SK-N-SH treated with all-trans-retinoic acid at 6 μM for 48 hours (cell line): ENCODE measurements around the gene TRAPPC2L.

Experiments used
- ATAC-seq: fragments of 200-7000 bp; cut with Tn5 transposase; 3 replicates; pipeline ENCODE4 v1.9.1; 2020; ENCODE audit warnings: mild to moderate bottlenecking, moderate library complexity
- ARNTL ChIP-seq: fragments of 450-650 bp; formaldehyde crosslinking; IDR thresholded peaks from 2 replicates; pipeline ENCODE4 v1.5.0; 2020; ENCODE audit warnings: low read depth, mild to moderate bottlenecking, moderate library complexity, borderline replicate concordance
- CSDC2 ChIP-seq: fragments of 250-450 bp; sonication (Bioruptor Pico); IDR thresholded peaks from 2 replicates; pipeline ENCODE4 v1.5.0; 2020; ENCODE audit warnings: mild to moderate bottlenecking, moderate library complexity
- ESRRG ChIP-seq: fragments of 250-450 bp; sonication (Bioruptor Pico); IDR thresholded peaks from 2 replicates; pipeline ENCODE4 v1.6.1; 2021; ENCODE audit warnings: mild to moderate bottlenecking
- GLIS3 ChIP-seq: fragments of 250-450 bp; sonication (Bioruptor Pico); IDR thresholded peaks from 2 replicates; pipeline ENCODE4 v1.5.0; 2020; ENCODE audit warnings: mild to moderate bottlenecking, moderate library complexity
- ISL1 ChIP-seq: fragments of 250-450 bp; sonication (Bioruptor Pico); IDR thresholded peaks from 2 replicates; pipeline ENCODE4 v2.1.2; 2022; ENCODE audit warnings: mild to moderate bottlenecking, moderate library complexity
- OSR1 ChIP-seq: fragments of 250-450 bp; sonication (Bioruptor Pico); IDR thresholded peaks from 2 replicates; pipeline ENCODE4 v1.8.0; 2022; ENCODE audit warnings: moderate library complexity, mild to moderate bottlenecking, inconsistent platforms
- PATZ1 ChIP-seq: fragments of 250-450 bp; sonication (Bioruptor Pico); IDR thresholded peaks from 2 replicates; pipeline ENCODE4 v1.8.0; 2020; ENCODE audit warnings: mild to moderate bottlenecking, moderate library complexity, borderline replicate concordance
- PPARA ChIP-seq: fragments of 250-450 bp; sonication (Bioruptor Pico); IDR thresholded peaks from 2 replicates; pipeline ENCODE4 v1.5.0; 2020; ENCODE audit warnings: mild to moderate bottlenecking, borderline replicate concordance
- RARB ChIP-seq: fragments of 250-450 bp; sonication (Bioruptor Pico); IDR thresholded peaks from 2 replicates; pipeline ENCODE4 v1.8.0; 2021; ENCODE audit warnings: mild to moderate bottlenecking, moderate library complexity
- SNAI2 ChIP-seq: fragments of 250-450 bp; sonication (Bioruptor Pico); IDR thresholded peaks from 2 replicates; pipeline ENCODE4 v1.5.0; 2020; ENCODE audit warnings: mild to moderate bottlenecking, moderate library complexity
- TCF4 ChIP-seq: fragments of 250-450 bp; sonication (Bioruptor Pico); IDR thresholded peaks from 2 replicates; pipeline ENCODE4 v1.8.0; 2021; ENCODE audit warnings: mild to moderate bottlenecking, moderate library complexity, borderline replicate concordance
- TOX ChIP-seq: fragments of 250-450 bp; sonication (Bioruptor Pico); IDR thresholded peaks from 2 replicates; pipeline ENCODE4 v1.8.0; 2021; ENCODE audit warnings: mild to moderate bottlenecking, moderate library complexity, borderline replicate concordance
- TSHZ2 ChIP-seq: fragments of 250-450 bp; sonication (Bioruptor Pico); IDR thresholded peaks from 2 replicates; pipeline ENCODE4 v1.5.0; 2020; ENCODE audit warnings: mild to moderate bottlenecking, moderate library complexity
- ZC3H10 ChIP-seq: fragments of 250-450 bp; sonication (Bioruptor Pico); IDR thresholded peaks from 2 replicates; pipeline ENCODE4 v1.5.1; 2021; ENCODE audit warnings: mild to moderate bottlenecking, moderate library complexity
- ZFP3 ChIP-seq: fragments of 250-450 bp; sonication (Bioruptor Pico); IDR thresholded peaks from 2 replicates; pipeline ENCODE4 v1.5.0; 2020; ENCODE audit warnings: mild to moderate bottlenecking, moderate library complexity
- ZNF565 ChIP-seq: fragments of 450-650 bp; formaldehyde crosslinking; conservative IDR thresholded peaks from 2 replicates; pipeline ENCODE4 v1.5.0; 2020; ENCODE audit warnings: low read depth, mild to moderate bottlenecking, moderate library complexity
- ZNF70 ChIP-seq: fragments of 450-650 bp; formaldehyde crosslinking; IDR thresholded peaks from 2 replicates; pipeline ENCODE4 v1.5.0; 2020; ENCODE audit warnings: mild to moderate bottlenecking, moderate library complexity
- TF ChIP-seq, protein P1 (sequence below): fragments of 250-450 bp; sonication (Bioruptor Pico); IDR thresholded peaks from 2 replicates; pipeline ENCODE4 v1.8.0; 2021; ENCODE audit warnings: low read depth, mild to moderate bottlenecking, moderate library complexity, borderline replicate concordance
- TF ChIP-seq, protein P2 (sequence below): fragments of 250-450 bp; sonication (Bioruptor Pico); IDR thresholded peaks from 2 replicates; pipeline ENCODE4 v1.5.1; 2020; ENCODE audit warnings: low read depth, mild to moderate bottlenecking, moderate library complexity
- TF ChIP-seq, protein P3 (sequence below): fragments of 250-450 bp; sonication (Bioruptor Pico); IDR thresholded peaks from 2 replicates; pipeline ENCODE4 v1.5.1; 2021; ENCODE audit warnings: mild to moderate bottlenecking, moderate library complexity

The TRAPPC2L gene

DNA sequence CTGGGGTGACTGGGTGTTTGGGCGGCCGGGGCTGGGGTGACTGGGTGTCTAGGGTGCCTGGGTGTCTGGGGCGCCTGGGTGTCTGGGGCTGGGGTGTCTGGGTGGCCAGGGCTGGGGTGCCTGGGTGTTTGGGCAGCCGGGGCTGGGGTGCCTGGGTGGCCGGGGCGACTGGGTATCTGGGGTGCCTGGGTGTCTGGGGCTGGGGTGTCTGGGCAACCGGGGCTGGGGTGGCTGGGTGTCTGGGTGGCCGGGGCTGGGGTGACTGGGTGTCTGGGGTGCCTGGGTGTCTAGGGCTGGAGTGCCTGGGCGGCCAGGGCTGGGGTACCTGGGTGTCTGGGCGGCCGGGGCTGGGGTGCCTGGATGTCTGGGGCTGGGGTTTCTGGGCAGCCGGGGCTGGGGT, 31.8 kb upstream of the TRAPPC2L start (continued):
- no peak for TF ChIP-seq TSHZ2
- TF ChIP-seq TCF4, result no peak
- no peak for TF ChIP-seq RARB (CRISPR knock-in tag)
- TF ChIP-seq ZFP3, result no peak
- TF ChIP-seq ZNF565, result no peak
- TF ChIP-seq PPARA, result no peak
- no peak for TF ChIP-seq SNAI2 (CRISPR knock-in tag)

GRCh38 chr16:88826070-88826840, 30.7 kb upstream of the TRAPPC2L start:
- ATAC-seq, result no peak
- TF ChIP-seq ARNTL (CRISPR knock-in tag) (no peak), ZFP3 (no peak), CSDC2 (CRISPR knock-in tag) (no peak), ZC3H10 (CRISPR knock-in tag) (no peak), OSR1 (CRISPR knock-in tag) (no peak), TOX (CRISPR knock-in tag) (no peak), ESRRG (CRISPR knock-in tag) (no peak), PATZ1 (CRISPR knock-in tag) (no peak), SNAI2 (CRISPR knock-in tag) (no peak), ISL1 (no peak), ZNF70 (no peak), TSHZ2 (no peak), RARB (CRISPR knock-in tag) (no peak), ZNF565 (no peak), GLIS3 (CRISPR knock-in tag) (no peak)
- TF ChIP-seq, protein P1, sequence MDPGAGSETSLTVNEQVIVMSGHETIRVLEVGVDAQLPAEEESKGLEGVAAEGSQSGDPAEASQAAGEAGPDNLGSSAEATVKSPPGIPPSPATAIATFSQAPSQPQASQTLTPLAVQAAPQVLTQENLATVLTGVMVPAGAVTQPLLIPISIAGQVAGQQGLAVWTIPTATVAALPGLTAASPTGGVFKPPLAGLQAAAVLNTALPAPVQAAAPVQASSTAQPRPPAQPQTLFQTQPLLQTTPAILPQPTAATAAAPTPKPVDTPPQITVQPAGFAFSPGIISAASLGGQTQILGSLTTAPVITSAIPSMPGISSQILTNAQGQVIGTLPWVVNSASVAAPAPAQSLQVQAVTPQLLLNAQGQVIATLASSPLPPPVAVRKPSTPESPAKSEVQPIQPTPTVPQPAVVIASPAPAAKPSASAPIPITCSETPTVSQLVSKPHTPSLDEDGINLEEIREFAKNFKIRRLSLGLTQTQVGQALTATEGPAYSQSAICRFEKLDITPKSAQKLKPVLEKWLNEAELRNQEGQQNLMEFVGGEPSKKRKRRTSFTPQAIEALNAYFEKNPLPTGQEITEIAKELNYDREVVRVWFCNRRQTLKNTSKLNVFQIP (CRISPR knock-in tag), result no peak
- TF ChIP-seq, protein P2, sequence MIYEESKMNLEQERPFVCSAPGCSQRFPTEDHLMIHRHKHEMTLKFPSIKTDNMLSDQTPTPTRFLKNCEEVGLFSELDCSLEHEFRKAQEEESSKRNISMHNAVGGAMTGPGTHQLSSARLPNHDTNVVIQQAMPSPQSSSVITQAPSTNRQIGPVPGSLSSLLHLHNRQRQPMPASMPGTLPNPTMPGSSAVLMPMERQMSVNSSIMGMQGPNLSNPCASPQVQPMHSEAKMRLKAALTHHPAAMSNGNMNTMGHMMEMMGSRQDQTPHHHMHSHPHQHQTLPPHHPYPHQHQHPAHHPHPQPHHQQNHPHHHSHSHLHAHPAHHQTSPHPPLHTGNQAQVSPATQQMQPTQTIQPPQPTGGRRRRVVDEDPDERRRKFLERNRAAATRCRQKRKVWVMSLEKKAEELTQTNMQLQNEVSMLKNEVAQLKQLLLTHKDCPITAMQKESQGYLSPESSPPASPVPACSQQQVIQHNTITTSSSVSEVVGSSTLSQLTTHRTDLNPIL (CRISPR knock-in tag), result no peak
- TF ChIP-seq, protein P3, sequence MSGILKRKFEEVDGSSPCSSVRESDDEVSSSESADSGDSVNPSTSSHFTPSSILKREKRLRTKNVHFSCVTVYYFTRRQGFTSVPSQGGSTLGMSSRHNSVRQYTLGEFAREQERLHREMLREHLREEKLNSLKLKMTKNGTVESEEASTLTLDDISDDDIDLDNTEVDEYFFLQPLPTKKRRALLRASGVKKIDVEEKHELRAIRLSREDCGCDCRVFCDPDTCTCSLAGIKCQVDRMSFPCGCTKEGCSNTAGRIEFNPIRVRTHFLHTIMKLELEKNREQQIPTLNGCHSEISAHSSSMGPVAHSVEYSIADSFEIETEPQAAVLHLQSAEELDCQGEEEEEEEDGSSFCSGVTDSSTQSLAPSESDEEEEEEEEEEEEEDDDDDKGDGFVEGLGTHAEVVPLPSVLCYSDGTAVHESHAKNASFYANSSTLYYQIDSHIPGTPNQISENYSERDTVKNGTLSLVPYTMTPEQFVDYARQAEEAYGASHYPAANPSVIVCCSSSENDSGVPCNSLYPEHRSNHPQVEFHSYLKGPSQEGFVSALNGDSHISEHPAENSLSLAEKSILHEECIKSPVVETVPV, result no peak
